ENCODE measurements around the gene MICU2.

Gene MICU2

DNA sequence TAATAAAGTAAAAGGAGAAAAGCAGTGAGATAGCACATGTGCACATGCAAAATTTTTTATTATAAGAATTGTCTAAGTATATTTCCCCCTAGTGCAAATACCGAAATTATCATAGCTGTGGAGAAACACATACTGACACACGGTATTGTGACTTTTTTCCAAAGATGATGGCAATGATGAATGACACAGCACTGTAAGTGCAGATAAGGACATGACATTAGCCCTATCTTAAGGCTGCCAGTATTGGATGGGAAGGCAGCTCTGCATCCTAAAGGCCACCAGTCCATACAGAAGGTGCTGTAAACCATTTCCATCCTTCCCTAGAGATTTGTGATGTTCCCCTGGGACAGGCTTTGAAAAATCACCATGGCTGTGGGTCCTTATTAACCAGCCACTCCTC lies 11.5 kb upstream of the MICU2 start:
- no peaks in the 10 kb centered on the region for H3K79me2 ChIP-seq (ENCODE audit: insufficient read depth, low read length)
- H3K27me3 ChIP-seq (ENCODE audit: low read length) = no peaks in the 10 kb centered on the region
- H3K9me3 ChIP-seq (ENCODE audit: insufficient read depth, low read length) = no peaks in the 10 kb centered on the region
- H2AFZ ChIP-seq (ENCODE audit: low read depth, low read length, severe bottlenecking) = no peak overlapping the region
- no peak for TF ChIP-seq EZH2phosphoT487 (conservative IDR thresholded peaks at IDR 0.05; ENCODE audit: low read length)
- no peak for TF ChIP-seq CTCF (IDR thresholded peaks at IDR 0.05; ENCODE audit: insufficient read depth, low read length, poor library complexity, severe bottlenecking)
- H3K27ac ChIP-seq (ENCODE audit: low read depth, low read length) = no peak overlapping the region
- H3K4me2 ChIP-seq (ENCODE audit: low read depth, low read length, poor library complexity, severe bottlenecking) = no peak overlapping the region
- H3K36me3 ChIP-seq (ENCODE audit: low read length) = no peaks in the 10 kb centered on the region
- H3K9me2 ChIP-seq (replicated peaks; ENCODE audit: insufficient read depth, low read length) = no peaks in the 10 kb centered on the region
- H3F3A ChIP-seq (ENCODE audit: insufficient read depth) = no peaks in the 10 kb centered on the region
- H3K4me3 ChIP-seq (ENCODE audit: insufficient read depth, low read length, poor library complexity, severe bottlenecking) = no peak overlapping the region
- H4K20me1 ChIP-seq (ENCODE audit: low read depth, low read length) = no peaks in the 10 kb centered on the region
- H3K9ac ChIP-seq (ENCODE audit: low read length) = no peak overlapping the region

GRCh38 chr13:21613791-21614190 lies 9.8 kb upstream of the MICU2 start:
- Histone ChIP-seq H3K27me3 (ENCODE audit: low read length) (no peaks in the 10 kb centered on the region), H2AFZ (ENCODE audit: low read depth, low read length, severe bottlenecking) (no peak overlapping the region), H3K36me3 (ENCODE audit: low read length) (no peaks in the 10 kb centered on the region), H3K9me2 (replicated peaks; ENCODE audit: insufficient read depth, low read length) (no peaks in the 10 kb centered on the region), H3K4me3 (ENCODE audit: insufficient read depth, low read length, poor library complexity, severe bottlenecking) (no peak overlapping the region), H3K79me2 (ENCODE audit: insufficient read depth, low read length) (no peaks in the 10 kb centered on the region), H3K9me3 (ENCODE audit: insufficient read depth, low read length) (no peaks in the 10 kb centered on the region), H3K9ac (ENCODE audit: low read length) (no peak overlapping the region), H3F3A (ENCODE audit: insufficient read depth) (no peaks in the 10 kb centered on the region), H4K20me1 (ENCODE audit: low read depth, low read length) (no peaks in the 10 kb centered on the region), H3K27ac (ENCODE audit: low read depth, low read length) (no peak overlapping the region), H3K4me2 (ENCODE audit: low read depth, low read length, poor library complexity, severe bottlenecking) (no peak overlapping the region)
- TF ChIP-seq EZH2phosphoT487 (conservative IDR thresholded peaks at IDR 0.05; ENCODE audit: low read length) (no peak), CTCF (IDR thresholded peaks at IDR 0.05; ENCODE audit: insufficient read depth, low read length, poor library complexity, severe bottlenecking) (no peak)

DNA sequence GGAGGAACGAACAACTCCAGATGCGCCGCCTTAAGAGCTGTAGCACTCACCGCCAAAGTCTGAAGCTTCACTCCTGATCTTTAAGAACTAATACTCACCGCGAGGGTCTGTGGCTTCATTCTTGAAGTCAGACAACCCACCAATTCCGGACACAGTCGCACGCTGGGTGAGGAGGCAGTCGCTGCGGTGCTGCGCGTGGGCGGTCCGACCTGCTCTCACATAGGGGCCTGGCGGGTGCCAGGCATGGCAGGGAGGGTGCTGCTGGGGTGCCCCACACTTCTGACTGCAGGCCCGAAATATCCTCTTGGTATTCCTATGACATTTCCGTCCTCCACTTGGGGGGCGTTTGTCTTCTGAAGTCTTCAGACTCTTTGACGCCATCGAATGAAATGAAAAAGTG lies 7.4 kb upstream of the MICU2 start:
- no peaks in the 10 kb centered on the region for H3K9me2 ChIP-seq (replicated peaks; ENCODE audit: insufficient read depth, low read length)
- H2AFZ ChIP-seq (ENCODE audit: low read depth, low read length, severe bottlenecking) = no peak overlapping the region
- no peak overlapping the region for H3K9ac ChIP-seq (ENCODE audit: low read length)
- no peaks in the 10 kb centered on the region for H4K20me1 ChIP-seq (ENCODE audit: low read depth, low read length)
- no peaks in the 10 kb centered on the region for H3K27me3 ChIP-seq (ENCODE audit: low read length)
- H3K4me3 ChIP-seq (ENCODE audit: insufficient read depth, low read length, poor library complexity, severe bottlenecking) = no peak overlapping the region
- no peaks in the 10 kb centered on the region for H3K79me2 ChIP-seq (ENCODE audit: insufficient read depth, low read length)
- H3K36me3 ChIP-seq (ENCODE audit: low read length) = no peaks in the 10 kb centered on the region
- H3K27ac ChIP-seq (ENCODE audit: low read depth, low read length) = no peak overlapping the region
- no peaks in the 10 kb centered on the region for H3F3A ChIP-seq (ENCODE audit: insufficient read depth)
- H3K4me2 ChIP-seq (ENCODE audit: low read depth, low read length, poor library complexity, severe bottlenecking) = no peak overlapping the region
- H3K9me3 ChIP-seq (ENCODE audit: insufficient read depth, low read length) = no peaks in the 10 kb centered on the region
- TF ChIP-seq EZH2phosphoT487 (conservative IDR thresholded peaks at IDR 0.05; ENCODE audit: low read length) = no peak
- no peak for TF ChIP-seq CTCF (IDR thresholded peaks at IDR 0.05; ENCODE audit: insufficient read depth, low read length, poor library complexity, severe bottlenecking)

DNA sequence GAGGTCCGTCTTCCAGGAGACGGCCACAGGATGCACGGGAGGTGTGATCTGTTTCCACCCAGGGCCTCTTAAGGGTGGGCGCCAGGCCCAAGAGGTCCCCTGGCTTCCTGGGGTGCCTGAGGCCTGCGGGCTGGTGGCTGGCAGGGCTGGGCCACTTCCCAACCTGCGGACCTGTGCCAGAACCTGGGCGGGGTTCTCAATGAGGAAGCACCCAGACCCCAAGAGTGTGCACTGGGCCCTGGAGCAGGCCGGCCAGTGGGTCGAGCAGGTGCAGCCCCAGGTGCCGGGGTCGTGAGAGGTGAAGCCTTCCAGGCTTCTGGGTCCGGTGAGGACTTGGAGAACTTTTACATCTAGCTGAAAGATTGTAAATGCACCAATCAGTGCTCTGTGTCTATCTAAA lies 6.7 kb upstream of the MICU2 start:
- H3K4me3 ChIP-seq (ENCODE audit: insufficient read depth, low read length, poor library complexity, severe bottlenecking) = no peak overlapping the region
- no peak for TF ChIP-seq CTCF (IDR thresholded peaks at IDR 0.05; ENCODE audit: insufficient read depth, low read length, poor library complexity, severe bottlenecking)
- no peak for TF ChIP-seq EZH2phosphoT487 (conservative IDR thresholded peaks at IDR 0.05; ENCODE audit: low read length)

More for the DNA sequence above, 6.7 kb upstream of the MICU2 start:
- no peak overlapping the region for H3K27ac ChIP-seq (ENCODE audit: low read depth, low read length)
- no peaks in the 10 kb centered on the region for H3K79me2 ChIP-seq (ENCODE audit: insufficient read depth, low read length)
- no peak overlapping the region for H3K4me2 ChIP-seq (ENCODE audit: low read depth, low read length, poor library complexity, severe bottlenecking)
- H3K9me3 ChIP-seq (ENCODE audit: insufficient read depth, low read length) = no peaks in the 10 kb centered on the region
- H3K9ac ChIP-seq (ENCODE audit: low read length) = no peak overlapping the region
- no peaks in the 10 kb centered on the region for H3K9me2 ChIP-seq (replicated peaks; ENCODE audit: insufficient read depth, low read length)
- no peaks in the 10 kb centered on the region for H3F3A ChIP-seq (ENCODE audit: insufficient read depth)
- no peaks in the 10 kb centered on the region for H4K20me1 ChIP-seq (ENCODE audit: low read depth, low read length)
- no peaks in the 10 kb centered on the region for H3K27me3 ChIP-seq (ENCODE audit: low read length)
- H3K36me3 ChIP-seq (ENCODE audit: low read length) = no peaks in the 10 kb centered on the region
- no peak overlapping the region for H2AFZ ChIP-seq (ENCODE audit: low read depth, low read length, severe bottlenecking)
